PC-3 (cell line): ENCODE measurements around the gene LRP5. TPM values are rescaled to one million over a fixed set of nuclear protein-coding genes. Genes with fewer than 3 reads are reported as not detected.

ENCODE experiments used
- ATAC-seq: fragments of 200-7000 bp; cut with Tn5 transposase; 2 replicates; pipeline ENCODE4 v1.9.1; 2020; ENCODE audit warnings: mild to moderate bottlenecking, moderate library complexity
- BruUV-seq: library from RNA; stranded (reverse); fragments of 400-500 nt; replicated peaks from 2 replicates; lab custom pipeline; 2021; lab: Mats Ljungman, UMichigan
- CTCF ChIA-PET: fragments of 300-600 bp; sonication (Branson Sonifier 250); formaldehyde crosslinking; loops from one replicate; lab custom pipeline; 2022; ENCODE audit warnings: antibody characterized with exemption; lab: Charles Lee
- POLR2A ChIA-PET: fragments of 300-600 bp; sonication (Branson Sonifier 250); formaldehyde crosslinking; loops from one replicate; lab custom pipeline; 2022; ENCODE audit warnings: antibody characterized with exemption; ENCODE audit not compliant: unreplicated experiment; lab: Charles Lee
- DNase-seq: peaks from one replicate; pipeline ENCODE4 v3.0.0-alpha.2; 2015
- H2AFZ ChIP-seq: fragments of 300-600 bp; sonication (generic); 2 replicates; pipeline ENCODE4 v1.6.0; 2016; ENCODE audit warnings: antibody characterized with exemption, low read length
- H3F3A ChIP-seq: fragments of 300-600 bp; sonication (generic); one replicate; pipeline ENCODE4 v1.6.0; 2017; ENCODE audit warnings: antibody characterized with exemption, low read length, control low read depth, mild to moderate bottlenecking; ENCODE audit not compliant: unreplicated experiment
- H3K27ac ChIP-seq: fragments of 300-600 bp; sonication (generic); 2 replicates; pipeline ENCODE4 v1.5.1; 2016; ENCODE audit warnings: mild to moderate bottlenecking, low read length
- H3K27me3 ChIP-seq: fragments of 300-600 bp; sonication (generic); 2 replicates; pipeline ENCODE4 v1.6.1; 2016; ENCODE audit warnings: low read length, mixed read lengths
- H3K36me3 ChIP-seq: fragments of 300-600 bp; sonication (generic); 2 replicates; pipeline ENCODE4 v1.6.1; 2016; ENCODE audit warnings: low read depth, mixed run types, low read length, mixed read lengths
- H3K4me1 ChIP-seq: fragments of 300-600 bp; sonication (generic); 2 replicates; pipeline ENCODE4 v1.5.1; 2016; ENCODE audit warnings: low read length; ENCODE audit not compliant: insufficient read depth
- H3K4me2 ChIP-seq: fragments of 300-600 bp; sonication (generic); 2 replicates; pipeline ENCODE4 v1.6.0; 2016; ENCODE audit warnings: low read length
- H3K4me3 ChIP-seq: fragments of 300-600 bp; sonication (generic); 2 replicates; pipeline ENCODE4 v1.5.1; 2016; ENCODE audit warnings: mild to moderate bottlenecking, low read length, mixed read lengths
- H3K79me2 ChIP-seq: fragments of 300-600 bp; sonication (generic); 2 replicates; pipeline ENCODE4 v1.6.1; 2017; ENCODE audit warnings: low read length, mixed read lengths
- H3K9ac ChIP-seq: fragments of 300-600 bp; sonication (generic); 2 replicates; pipeline ENCODE4 v1.6.0; 2016; ENCODE audit warnings: mild to moderate bottlenecking, low read length
- H3K9me2 ChIP-seq: fragments of 300-600 bp; sonication (generic); replicated peaks from 2 replicates; pipeline ENCODE4 v1.6.1; 2016; ENCODE audit warnings: mixed run types, low read length, mixed read lengths
- H3K9me3 ChIP-seq: fragments of 300-600 bp; sonication (generic); 2 replicates; pipeline ENCODE4 v1.6.1; 2016; ENCODE audit warnings: low read length, mixed read lengths
- H4K20me1 ChIP-seq: fragments of 300-600 bp; sonication (generic); 2 replicates; pipeline ENCODE4 v1.6.1; 2016; ENCODE audit warnings: low read length, mixed read lengths
- EZH2 ChIP-seq: fragments of 300-600 bp; sonication (generic); IDR thresholded peaks from one replicate; pipeline ENCODE4 v1.6.1; 2017; ENCODE audit warnings: antibody characterized with exemption, mild to moderate bottlenecking, low read length; ENCODE audit not compliant: unreplicated experiment
- EZH2phosphoT487 ChIP-seq: fragments of 300-600 bp; sonication (generic); IDR thresholded peaks from 2 replicates; pipeline ENCODE4 v1.6.1; 2018; ENCODE audit warnings: mild to moderate bottlenecking, antibody characterized with exemption, low read length, borderline replicate concordance
- intact Hi-C: fragments of 100-400 bp; cut with micrococcal nuclease; formaldehyde crosslinking; loops from 2 replicates; pipeline ENCODE4 v1.9.0; 2023
- total RNA-seq: library from RNA; depleted of rRNA; stranded (reverse); fragments of >200 nt; gene quantifications from 2 replicates; pipeline ENCODE4 v1.2.3, GENCODE V29; 2014
- TF ChIP-seq, protein P1 (sequence below): fragments of 300-600 bp; sonication (generic); conservative IDR thresholded peaks from 2 replicates; pipeline ENCODE4 v1.5.1; 2017; ENCODE audit warnings: antibody characterized with exemption, low read depth, mild to moderate bottlenecking, low read length

Gene LRP5
- total RNA-seq, 1 experiment from 2014 or later: 64.3 TPM

DNA sequence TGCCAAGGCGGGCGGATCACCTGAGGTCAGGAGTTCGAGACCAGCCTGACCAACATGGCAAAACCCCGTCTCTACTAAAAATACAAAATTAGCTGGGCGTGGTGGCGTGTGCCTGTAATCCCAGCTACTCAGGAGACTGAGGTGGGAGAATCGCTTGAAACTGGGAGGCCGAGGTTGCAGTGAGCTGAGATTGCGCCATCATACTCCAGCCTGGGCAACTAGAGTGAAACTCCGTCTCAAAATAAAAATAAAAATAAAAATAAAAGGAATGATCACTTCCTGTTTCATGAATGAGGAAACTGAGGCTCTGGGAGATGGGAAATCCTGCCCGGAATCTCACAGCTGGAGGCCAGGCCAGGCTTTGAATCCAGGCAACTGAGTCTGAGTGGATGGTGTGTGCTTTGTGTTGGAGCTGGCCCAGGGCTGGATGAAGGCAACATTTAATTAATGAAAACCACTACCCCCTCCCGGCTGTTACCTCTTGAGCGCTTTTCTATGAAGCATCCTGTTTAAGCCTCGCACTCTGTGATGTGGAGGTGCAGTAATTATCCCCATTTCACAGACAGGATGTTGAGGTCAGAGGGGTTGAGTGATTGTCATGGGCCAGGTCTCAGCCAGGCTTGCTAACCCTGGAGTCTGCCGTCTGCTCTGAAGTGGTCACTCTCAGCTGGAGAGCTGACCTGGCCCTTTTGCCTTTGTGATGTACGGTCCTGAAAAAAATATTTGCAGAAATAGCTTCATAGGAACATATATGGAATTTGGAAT, 27.8 kb downstream of the LRP5 start:
- no TSS peak for BruUV-seq
- DNase-seq: no peak
- TF ChIP-seq EZH2 (no peak), EZH2phosphoT487 (no peak)
- no peaks in the 10 kb centered on the region for H3K9me2 ChIP-seq
- H3K4me1 ChIP-seq: peaks cover 32% of the 10 kb centered on the region
- peaks cover 96% of the 10 kb centered on the region for H3K79me2 ChIP-seq
- peak; percentile 6; the same call in 1 of the 2 replicates for ATAC-seq
- peaks cover 13% of the 10 kb centered on the region; the same call in 1 of the 2 replicates for H4K20me1 ChIP-seq
- no peak overlapping the region for H3K4me3 ChIP-seq
- intact Hi-C loops: no loop called here
- H3K27ac ChIP-seq: peak overlapping the region; percentile 6; the same call in 1 of the 2 replicates
- H3K4me2 ChIP-seq: peak overlapping the region; percentile 55
- H3K9ac ChIP-seq: no peak overlapping the region
- H3K27me3 ChIP-seq: no peaks in the 10 kb centered on the region
- no peaks in the 10 kb centered on the region for H3K9me3 ChIP-seq
- H3K36me3 ChIP-seq: no peaks in the 10 kb centered on the region
- H3F3A ChIP-seq: no peaks in the 10 kb centered on the region
- H2AFZ ChIP-seq: no peak overlapping the region
- ChIA-PET CTCF (no interaction called here), POLR2A (interaction anchor here (0.6 to 1.0 kb wide), 2 partner anchors 25 to 300 kb away, joined by 5 to 6 read pairs; no protein-coding TSS in a partner anchor)

DNA sequence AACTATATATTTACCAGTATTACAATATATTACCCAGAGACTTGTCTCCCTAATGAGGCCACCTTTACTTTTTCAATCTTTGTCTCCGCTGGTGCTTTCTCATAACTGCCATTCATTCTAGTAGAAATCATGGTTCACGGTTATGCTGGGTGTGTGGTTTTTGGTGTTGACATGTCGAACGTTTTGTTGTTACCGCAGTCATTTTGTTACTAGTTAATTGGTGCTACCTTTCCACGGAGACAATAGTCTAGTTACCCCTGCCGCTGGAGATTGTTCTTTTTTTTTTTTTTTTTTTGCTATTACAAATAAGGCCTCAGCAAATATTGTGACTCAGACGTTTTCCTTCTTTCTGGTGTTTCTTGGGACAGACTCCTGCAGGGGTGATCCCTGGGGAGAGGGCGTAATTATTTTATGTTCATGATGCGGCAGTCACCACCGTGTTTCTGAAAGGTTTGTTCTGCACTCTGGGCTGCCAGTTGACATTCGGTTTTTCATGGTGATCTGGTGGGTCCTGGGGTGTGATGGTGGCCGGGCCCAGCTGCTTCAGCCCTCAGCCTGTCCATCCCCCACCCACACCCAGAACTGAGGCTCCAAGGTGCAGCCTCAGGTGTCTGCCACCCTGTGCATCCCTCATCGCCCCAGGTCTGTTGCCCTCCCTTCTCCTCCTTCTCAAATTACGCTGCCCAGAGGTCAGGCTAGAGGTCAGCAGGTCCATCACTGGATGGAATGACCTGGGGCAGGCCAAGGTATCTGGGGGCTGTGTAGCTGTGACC, 28.6 kb downstream of the LRP5 start:
- Histone ChIP-seq H3K4me3 (0 out of 2 replicates have a peak overlapping the region, but pooled peaks have one; percentile 17), H3K36me3 (no peaks in the 10 kb centered on the region), H3K9me2 (no peaks in the 10 kb centered on the region), H3F3A (no peaks in the 10 kb centered on the region), H3K27ac (peak overlapping the region; percentile 6; the same call in 1 of the 2 replicates), H3K79me2 (peaks cover 96% of the 10 kb centered on the region), H4K20me1 (peaks cover 13% of the 10 kb centered on the region; the same call in 1 of the 2 replicates), H2AFZ (no peak overlapping the region), H3K9ac (no peak overlapping the region), H3K27me3 (no peaks in the 10 kb centered on the region), H3K9me3 (no peaks in the 10 kb centered on the region), H3K4me1 (peaks cover 32% of the 10 kb centered on the region), H3K4me2 (peak overlapping the region; percentile 55)
- ATAC-seq (peak; percentile 70), DNase-seq (peak; percentile 70)
- ChIA-PET POLR2A (interaction anchor here (0.6 to 1.0 kb wide), 2 partner anchors 25 to 301 kb away, joined by 5 to 6 read pairs; no protein-coding TSS in a partner anchor), CTCF (no interaction called here)
- BruUV-seq: no TSS peak
- TF ChIP-seq, protein P1, sequence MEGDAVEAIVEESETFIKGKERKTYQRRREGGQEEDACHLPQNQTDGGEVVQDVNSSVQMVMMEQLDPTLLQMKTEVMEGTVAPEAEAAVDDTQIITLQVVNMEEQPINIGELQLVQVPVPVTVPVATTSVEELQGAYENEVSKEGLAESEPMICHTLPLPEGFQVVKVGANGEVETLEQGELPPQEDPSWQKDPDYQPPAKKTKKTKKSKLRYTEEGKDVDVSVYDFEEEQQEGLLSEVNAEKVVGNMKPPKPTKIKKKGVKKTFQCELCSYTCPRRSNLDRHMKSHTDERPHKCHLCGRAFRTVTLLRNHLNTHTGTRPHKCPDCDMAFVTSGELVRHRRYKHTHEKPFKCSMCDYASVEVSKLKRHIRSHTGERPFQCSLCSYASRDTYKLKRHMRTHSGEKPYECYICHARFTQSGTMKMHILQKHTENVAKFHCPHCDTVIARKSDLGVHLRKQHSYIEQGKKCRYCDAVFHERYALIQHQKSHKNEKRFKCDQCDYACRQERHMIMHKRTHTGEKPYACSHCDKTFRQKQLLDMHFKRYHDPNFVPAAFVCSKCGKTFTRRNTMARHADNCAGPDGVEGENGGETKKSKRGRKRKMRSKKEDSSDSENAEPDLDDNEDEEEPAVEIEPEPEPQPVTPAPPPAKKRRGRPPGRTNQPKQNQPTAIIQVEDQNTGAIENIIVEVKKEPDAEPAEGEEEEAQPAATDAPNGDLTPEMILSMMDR: no peak
- intact Hi-C loops: loop anchor here (1.0 kb wide), 1 partner anchor 39 kb away; no protein-coding TSS in a partner anchor
